PFSK-1 (cell line): Measurements from ENCODE around the gene ARHGAP44.

Experiments used
- POLR2AphosphoS5 ChIP-seq: IDR thresholded peaks from 2 replicates; pipeline ENCODE4 v1.6.1; 2012; ENCODE audit warnings: low read depth, mild to moderate bottlenecking, control low read depth, low read length, moderate library complexity
- SIN3A ChIP-seq: IDR thresholded peaks from 2 replicates; pipeline ENCODE4 v1.6.1; 2012; ENCODE audit warnings: mild to moderate bottlenecking, low read length, moderate library complexity, borderline replicate concordance; ENCODE audit not compliant: insufficient read depth

DNA sequence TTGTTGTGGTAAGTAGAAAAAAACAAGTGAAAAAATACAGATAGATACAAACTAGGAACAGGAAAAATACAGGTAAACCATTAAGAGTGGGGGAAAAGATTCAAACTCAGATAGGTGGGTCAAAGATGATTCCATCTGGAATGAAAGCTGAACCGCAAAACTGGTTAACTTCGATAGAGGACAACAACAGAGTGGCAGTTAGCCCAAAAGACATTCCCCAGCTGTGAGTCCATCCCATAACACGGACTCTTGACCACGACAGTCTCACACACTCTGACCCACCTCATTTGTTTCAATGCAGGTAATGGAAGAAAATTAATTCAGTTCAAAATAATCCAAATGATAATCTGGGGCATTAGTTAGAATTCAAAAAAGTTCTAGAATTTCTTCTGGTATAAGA lies 215.0 kb downstream of the ARHGAP44 start:
- TF ChIP-seq POLR2AphosphoS5 (no peak), SIN3A (no peak)
